Nephron progenitor cell (in vitro differentiated cells): ENCODE results near the gene S1PR3.

Source experiments
- DNase-seq: peaks from one replicate; pipeline ENCODE4 v3.0.0; 2021
- H3K27ac Mint-ChIP-seq: 2 replicates; pipeline ENCODE4 v1.8.0; 2021; ENCODE audit warnings: mild to moderate bottlenecking, moderate library complexity, mixed read lengths
- H3K27me3 Mint-ChIP-seq: 2 replicates; pipeline ENCODE4 v1.8.0; 2021; ENCODE audit warnings: mild to moderate bottlenecking, low read depth, mixed read lengths; ENCODE audit not compliant: poor library complexity
- H3K36me3 Mint-ChIP-seq: 2 replicates; pipeline ENCODE4 v1.8.0; 2021; ENCODE audit warnings: low read depth, mixed read lengths
- H3K4me1 Mint-ChIP-seq: 2 replicates; pipeline ENCODE4 v1.8.0; 2021; ENCODE audit warnings: mixed read lengths
- H3K4me3 Mint-ChIP-seq: 2 replicates; pipeline ENCODE4 v1.8.0; 2021; ENCODE audit warnings: mild to moderate bottlenecking, moderate library complexity, mixed read lengths
- H3K9me3 Mint-ChIP-seq: 2 replicates; pipeline ENCODE4 v1.8.0; 2021; ENCODE audit warnings: mild to moderate bottlenecking, moderate library complexity, mixed read lengths
- TF ChIP-seq, protein P1 (sequence below): fragments of 200-600 bp; sonication (generic); IDR thresholded peaks from 2 replicates; pipeline ENCODE4 v1.5.0; 2021; ENCODE audit warnings: antibody characterized with exemption

The S1PR3 gene

DNA sequence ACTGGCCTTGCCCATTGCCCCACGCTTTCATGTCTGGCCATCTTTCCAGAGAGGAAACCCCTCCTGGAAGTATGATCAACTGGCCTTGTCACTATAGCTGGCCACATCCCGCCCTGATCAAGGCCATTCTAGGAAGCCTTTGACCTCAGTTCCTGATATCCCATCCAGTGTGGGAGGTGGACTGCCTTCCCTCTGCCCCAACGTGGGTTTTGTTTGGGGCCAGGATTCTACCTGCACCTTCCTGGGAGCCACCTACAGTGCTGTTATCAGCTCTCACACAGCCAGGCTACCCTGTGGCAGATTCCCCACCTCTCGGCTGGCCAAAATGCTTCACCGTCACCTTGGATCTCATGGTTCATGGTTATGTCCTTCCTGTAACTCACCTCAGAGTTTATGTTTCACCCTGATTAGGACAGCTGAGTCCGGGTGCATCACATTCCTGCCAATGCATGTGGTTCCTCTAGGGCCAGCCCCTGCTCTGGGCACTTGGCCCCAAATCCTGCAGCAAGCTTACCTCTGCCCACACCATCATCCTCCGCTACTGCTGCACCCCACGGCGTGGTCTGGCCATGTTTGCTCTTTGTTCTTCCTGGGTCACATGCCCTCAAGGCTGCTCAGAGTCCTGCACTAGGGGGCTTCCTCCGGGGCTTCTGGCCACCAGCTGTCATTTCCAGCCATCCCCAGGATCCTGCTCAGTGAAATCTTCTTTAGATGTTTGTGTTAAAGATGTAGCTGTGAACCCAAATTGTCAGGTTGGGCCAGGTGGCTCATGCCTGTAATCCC is 24.2 kb upstream of the S1PR3 start:
- Mint-ChIP-seq H3K36me3 (no peaks in the 10 kb centered on the region), H3K27ac (no peak overlapping the region), H3K4me3 (no peak overlapping the region), H3K27me3 (no peaks in the 10 kb centered on the region), H3K9me3 (no peaks in the 10 kb centered on the region), H3K4me1 (peaks cover 28% of the 10 kb centered on the region)
- no peak for DNase-seq
- TF ChIP-seq, protein P1, sequence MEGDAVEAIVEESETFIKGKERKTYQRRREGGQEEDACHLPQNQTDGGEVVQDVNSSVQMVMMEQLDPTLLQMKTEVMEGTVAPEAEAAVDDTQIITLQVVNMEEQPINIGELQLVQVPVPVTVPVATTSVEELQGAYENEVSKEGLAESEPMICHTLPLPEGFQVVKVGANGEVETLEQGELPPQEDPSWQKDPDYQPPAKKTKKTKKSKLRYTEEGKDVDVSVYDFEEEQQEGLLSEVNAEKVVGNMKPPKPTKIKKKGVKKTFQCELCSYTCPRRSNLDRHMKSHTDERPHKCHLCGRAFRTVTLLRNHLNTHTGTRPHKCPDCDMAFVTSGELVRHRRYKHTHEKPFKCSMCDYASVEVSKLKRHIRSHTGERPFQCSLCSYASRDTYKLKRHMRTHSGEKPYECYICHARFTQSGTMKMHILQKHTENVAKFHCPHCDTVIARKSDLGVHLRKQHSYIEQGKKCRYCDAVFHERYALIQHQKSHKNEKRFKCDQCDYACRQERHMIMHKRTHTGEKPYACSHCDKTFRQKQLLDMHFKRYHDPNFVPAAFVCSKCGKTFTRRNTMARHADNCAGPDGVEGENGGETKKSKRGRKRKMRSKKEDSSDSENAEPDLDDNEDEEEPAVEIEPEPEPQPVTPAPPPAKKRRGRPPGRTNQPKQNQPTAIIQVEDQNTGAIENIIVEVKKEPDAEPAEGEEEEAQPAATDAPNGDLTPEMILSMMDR = no peak

DNA sequence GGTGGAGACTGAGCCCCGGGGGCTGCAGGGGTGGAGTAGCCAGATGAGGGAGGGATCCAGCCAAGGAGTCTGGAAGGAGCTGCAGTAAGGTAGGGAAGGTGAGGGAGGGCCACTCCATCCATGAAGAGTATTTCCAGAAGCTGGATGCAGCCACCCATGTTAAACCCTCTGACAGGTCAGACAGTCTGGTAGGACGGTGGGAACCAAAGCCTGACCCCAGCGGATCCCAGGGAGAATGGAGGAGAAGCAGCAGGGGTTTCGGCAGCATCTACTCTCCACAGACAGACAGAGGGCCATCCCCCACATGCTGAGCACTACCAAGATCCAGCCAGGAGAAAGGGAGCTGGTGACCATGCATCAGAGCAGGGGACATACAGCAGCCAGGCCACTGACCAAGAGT is 22.5 kb upstream of the S1PR3 start:
- DNase-seq = no peak
- H3K4me3 Mint-ChIP-seq = no peak overlapping the region
- no peaks in the 10 kb centered on the region for H3K36me3 Mint-ChIP-seq
- H3K27ac Mint-ChIP-seq = peak overlapping the region; percentile 72
- H3K27me3 Mint-ChIP-seq = peaks cover 2% of the 10 kb centered on the region
- peaks cover 28% of the 10 kb centered on the region for H3K4me1 Mint-ChIP-seq
- no peaks in the 10 kb centered on the region for H3K9me3 Mint-ChIP-seq
- TF ChIP-seq, protein P1 = no peak

DNA sequence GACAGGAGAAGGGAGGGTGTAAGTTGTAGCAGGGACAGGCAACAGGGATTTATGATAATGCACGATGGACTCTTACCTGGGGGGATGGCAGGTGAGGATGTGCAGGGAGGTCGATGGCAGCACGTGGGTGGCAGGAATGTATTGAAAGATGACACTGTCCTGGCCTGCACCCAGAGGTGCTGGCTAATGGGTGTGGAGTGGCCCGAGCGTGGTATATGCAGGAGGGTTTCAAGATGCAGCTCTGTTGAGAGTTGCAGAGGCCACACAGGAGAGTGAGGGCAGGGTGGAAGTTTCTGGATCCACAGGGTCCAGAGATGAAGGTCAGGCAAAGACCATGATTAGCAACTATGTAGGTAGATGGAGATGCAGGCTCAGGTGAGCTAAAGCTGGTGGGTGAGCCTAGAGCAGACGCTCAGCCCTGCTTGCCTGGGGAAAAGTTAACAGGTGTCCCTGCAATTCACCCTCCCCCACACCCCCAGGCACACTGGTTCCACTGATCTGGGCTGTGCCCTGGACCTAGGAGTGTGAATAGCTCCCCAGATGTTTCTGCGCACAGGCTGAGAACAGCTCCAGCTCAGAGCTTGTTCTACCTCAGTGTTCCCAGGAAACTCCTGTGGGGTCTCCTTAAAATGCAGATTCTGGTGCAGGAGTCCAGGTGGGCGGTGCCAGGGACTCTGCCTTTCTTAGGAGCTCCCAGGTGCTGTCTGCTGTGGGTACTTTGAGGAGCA is 21.5 kb upstream of the S1PR3 start:
- peak overlapping the region; percentile 72 for H3K27ac Mint-ChIP-seq
- no peak overlapping the region for H3K4me3 Mint-ChIP-seq
- H3K4me1 Mint-ChIP-seq = peaks cover 28% of the 10 kb centered on the region
- no peaks in the 10 kb centered on the region for H3K9me3 Mint-ChIP-seq
- peaks cover 2% of the 10 kb centered on the region for H3K27me3 Mint-ChIP-seq
- TF ChIP-seq, protein P1 = no peak
- H3K36me3 Mint-ChIP-seq = no peaks in the 10 kb centered on the region
- DNase-seq = no peak

DNA sequence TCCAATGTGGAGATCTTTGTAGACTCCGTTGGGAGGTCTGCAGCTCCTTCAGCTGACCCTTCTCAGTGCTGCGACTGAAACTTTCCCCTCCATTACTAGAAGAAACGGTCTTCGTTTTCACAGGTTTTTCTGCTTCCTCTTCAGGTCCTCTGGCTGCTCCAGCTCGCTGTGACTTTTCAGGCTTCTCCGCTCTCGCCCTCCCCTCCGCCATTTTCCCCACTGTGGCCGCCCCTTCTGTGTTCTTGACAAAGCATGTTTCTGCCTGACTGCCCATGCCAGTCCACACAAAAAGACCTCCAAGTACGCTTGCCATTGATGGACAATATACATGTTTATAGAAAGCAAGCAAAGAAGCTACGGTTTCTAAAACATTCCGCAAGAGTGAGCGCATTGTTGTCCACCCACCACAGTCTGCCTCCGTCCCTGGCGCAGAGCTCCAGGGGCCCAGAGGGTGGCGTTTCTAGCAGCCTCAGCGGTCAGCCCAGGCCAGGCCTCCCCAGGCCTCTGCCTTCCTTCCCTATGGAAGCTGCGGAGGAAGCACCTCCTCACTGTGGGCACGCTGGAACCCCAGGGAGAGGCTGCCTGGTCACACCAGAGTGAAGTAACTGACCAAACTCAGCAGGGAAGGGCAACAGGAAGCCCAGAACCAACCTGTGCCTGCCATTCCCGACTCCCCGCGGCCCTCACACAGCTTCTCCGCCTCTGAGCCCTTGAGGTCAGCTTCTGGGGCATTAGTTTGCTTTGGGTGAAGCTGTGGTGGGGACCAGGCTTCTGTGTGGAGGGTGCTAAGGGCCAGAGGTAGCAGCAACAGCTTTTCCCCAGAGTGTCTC is 19.9 kb upstream of the S1PR3 start:
- no peak overlapping the region for H3K4me3 Mint-ChIP-seq
- H3K27ac Mint-ChIP-seq = peak overlapping the region; percentile 84
- DNase-seq = no peak
- no peaks in the 10 kb centered on the region for H3K36me3 Mint-ChIP-seq
- no peaks in the 10 kb centered on the region for H3K9me3 Mint-ChIP-seq
- H3K27me3 Mint-ChIP-seq = peaks cover 2% of the 10 kb centered on the region
- TF ChIP-seq, protein P1 = no peak
- H3K4me1 Mint-ChIP-seq = peaks cover 28% of the 10 kb centered on the region

DNA sequence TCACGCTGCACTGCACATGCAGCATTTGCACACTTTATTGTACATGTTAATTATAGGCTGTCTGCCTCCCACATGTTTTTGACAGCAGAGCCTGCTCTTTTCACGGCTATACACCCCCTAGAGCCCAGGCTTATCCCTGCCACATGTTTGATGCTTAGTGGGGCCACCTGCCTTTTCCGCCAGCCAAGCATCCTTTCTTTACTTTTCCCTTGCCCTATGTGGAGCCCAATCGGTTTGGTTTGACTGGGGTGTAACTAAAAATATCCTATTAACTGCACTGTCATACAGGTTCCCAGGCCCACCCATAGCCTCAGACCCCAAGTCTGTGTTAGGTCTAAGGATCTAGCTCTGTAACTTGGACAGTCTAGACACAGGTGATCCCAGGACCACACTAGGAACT is 18.9 kb upstream of the S1PR3 start:
- TF ChIP-seq, protein P1 = no peak
- no peak for DNase-seq
- H3K36me3 Mint-ChIP-seq = no peaks in the 10 kb centered on the region
- no peak overlapping the region for H3K27ac Mint-ChIP-seq
- H3K4me3 Mint-ChIP-seq = no peak overlapping the region
- peaks cover 38% of the 10 kb centered on the region for H3K4me1 Mint-ChIP-seq
- no peaks in the 10 kb centered on the region for H3K9me3 Mint-ChIP-seq
- H3K27me3 Mint-ChIP-seq = peaks cover 2% of the 10 kb centered on the region
